ENCODE data around the gene AAK1. TPM values are rescaled to one million over a fixed set of nuclear protein-coding genes. Genes with fewer than 3 reads are reported as not detected.

Gene AAK1
- polyA plus RNA-seq, 3 donors, result 9.8 to 18.9 (median 10.8) TPM

GRCh38 chr2:69529480-69529879 is 114.1 kb downstream of the AAK1 start:
- Histone ChIP-seq H3K9me3 (replicated peaks in 1 of 2; ENCODE audit: control insufficient read depth in 1 of 2, insufficient read depth in 1 of 2, low read length in 2 of 2) (peaks cover 0 to 8% of the 10 kb centered on the region in 2 donors), H3K27ac (ENCODE audit: low read depth in 1 of 2, low read length in 2 of 2) (no peak overlapping the region), H4K20me1 (ENCODE audit: insufficient read depth, low read length) (no peaks in the 10 kb centered on the region), H2AFZ (ENCODE audit: insufficient read depth, low read depth, low read length, poor library complexity, severe bottlenecking) (no peak overlapping the region), H3K79me2 (ENCODE audit: insufficient read depth, low read length) (peaks cover 3% of the 10 kb centered on the region), H3K27me3 (ENCODE audit: control insufficient read depth in 2 of 2, insufficient read depth in 2 of 2, low read length in 2 of 2) (no peaks in the 10 kb centered on the region), H3K9ac (ENCODE audit: insufficient read depth, low read length, poor library complexity, severe bottlenecking) (no peak overlapping the region), H3K4me1 (ENCODE audit: control insufficient read depth in 1 of 2, insufficient read depth in 2 of 2, low read length in 2 of 2) (no peaks in the 10 kb centered on the region), H3K4me3 (replicated peaks in 1 of 3; ENCODE audit: low read depth in 2 of 3, low read length in 3 of 3) (no peak overlapping the region), H3K36me3 (replicated peaks in 1 of 2; ENCODE audit: control insufficient read depth in 1 of 2, insufficient read depth in 2 of 2, low read length in 2 of 2) (peaks cover 58 to 100% of the 10 kb centered on the region in 2 donors), H3K4me2 (replicated peaks; ENCODE audit: extremely low read depth, low read length, poor library complexity, severe bottlenecking) (no peak overlapping the region)
- H3K27ac Mint-ChIP-seq, result no peak overlapping the region
- H3K9me3 Mint-ChIP-seq, result peaks cover 0 to 7% (median 3%) of the 10 kb centered on the region in 7 donors
- intact Hi-C loops (cut with micrococcal nuclease), result no loop called here
- H3K4me3 Mint-ChIP-seq, result no peak overlapping the region
- H3K36me3 Mint-ChIP-seq, result peaks cover 77 to 84% of the 10 kb centered on the region in 2 donors
- H3K4me1 Mint-ChIP-seq, result no peaks in the 10 kb centered on the region
- no peak for DNase-seq
- no peak for TF ChIP-seq CTCF (IDR thresholded peaks at IDR 0.05)
- H3K27me3 Mint-ChIP-seq (ENCODE audit: low read depth in 3 of 3), result no peaks in the 10 kb centered on the region
- WGBS (ENCODE audit: insufficient coverage), result no CpG with 5 or more reads among the region's 2 CpGs

DNA sequence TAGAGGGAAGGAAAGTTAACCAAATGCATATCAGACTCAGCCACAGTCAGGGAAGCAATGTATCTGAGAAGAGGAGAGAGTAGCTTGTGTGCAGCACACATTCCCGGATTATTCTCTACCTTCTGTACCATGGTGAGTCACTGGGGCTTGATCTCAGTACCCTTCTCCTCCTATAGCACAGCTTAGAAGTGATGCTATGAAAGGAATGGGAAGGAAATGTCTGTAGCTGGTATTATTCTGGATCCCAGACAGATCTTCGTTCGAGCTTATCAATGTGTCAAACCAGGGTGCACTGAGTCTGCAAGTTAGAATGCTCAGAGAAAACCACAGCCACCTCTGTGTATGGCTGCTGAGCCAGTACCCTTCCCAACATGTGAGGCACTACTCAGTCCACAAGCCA is 118.3 kb downstream of the AAK1 start:
- Mint-ChIP-seq H3K36me3 (peaks cover 86 to 91% of the 10 kb centered on the region in 2 donors), H3K27me3 (ENCODE audit: low read depth in 3 of 3) (no peaks in the 10 kb centered on the region), H3K4me3 (no peak overlapping the region), H3K27ac (peak overlapping the region in 1 of 7 donors; percentile 40), H3K9me3 (no peaks in the 10 kb centered on the region), H3K4me1 (no peaks in the 10 kb centered on the region)
- Histone ChIP-seq H3K79me2 (ENCODE audit: insufficient read depth, low read length) (no peaks in the 10 kb centered on the region), H3K4me1 (ENCODE audit: control insufficient read depth in 1 of 2, insufficient read depth in 2 of 2, low read length in 2 of 2) (no peaks in the 10 kb centered on the region), H3K36me3 (replicated peaks in 1 of 2; ENCODE audit: control insufficient read depth in 1 of 2, insufficient read depth in 2 of 2, low read length in 2 of 2) (peaks cover 57 to 100% of the 10 kb centered on the region in 2 donors), H2AFZ (ENCODE audit: insufficient read depth, low read depth, low read length, poor library complexity, severe bottlenecking) (no peak overlapping the region), H3K9ac (ENCODE audit: insufficient read depth, low read length, poor library complexity, severe bottlenecking) (no peak overlapping the region), H3K27me3 (ENCODE audit: control insufficient read depth in 2 of 2, insufficient read depth in 2 of 2, low read length in 2 of 2) (no peaks in the 10 kb centered on the region), H3K4me3 (replicated peaks in 1 of 3; ENCODE audit: low read depth in 2 of 3, low read length in 3 of 3) (no peak overlapping the region), H4K20me1 (ENCODE audit: insufficient read depth, low read length) (no peaks in the 10 kb centered on the region), H3K4me2 (replicated peaks; ENCODE audit: extremely low read depth, low read length, poor library complexity, severe bottlenecking) (no peak overlapping the region), H3K9me3 (replicated peaks in 1 of 2; ENCODE audit: control insufficient read depth in 1 of 2, insufficient read depth in 1 of 2, low read length in 2 of 2) (no peaks in the 10 kb centered on the region), H3K27ac (ENCODE audit: low read depth in 1 of 2, low read length in 2 of 2) (no peak overlapping the region)
- no peak for TF ChIP-seq CTCF (IDR thresholded peaks at IDR 0.05)
- no peak for DNase-seq
- WGBS (ENCODE audit: insufficient coverage), result 100% methylated on average over 2 of the region's 3 CpGs
- intact Hi-C loops (cut with micrococcal nuclease), result no loop called here

Measured in CD14-positive monocyte (primary cell).